ENCODE measurements around the gene C1orf52. TPM values are rescaled to one million over a fixed set of nuclear protein-coding genes. Genes with fewer than 3 reads are reported as not detected.

C1orf52 gene
- total and polyA plus RNA-seq, 2 of the 13 experiments (the other 11 are each of a cell fraction or from before 2014, with no cell fraction given), result 19.4 to 27.4 TPM

DNA sequence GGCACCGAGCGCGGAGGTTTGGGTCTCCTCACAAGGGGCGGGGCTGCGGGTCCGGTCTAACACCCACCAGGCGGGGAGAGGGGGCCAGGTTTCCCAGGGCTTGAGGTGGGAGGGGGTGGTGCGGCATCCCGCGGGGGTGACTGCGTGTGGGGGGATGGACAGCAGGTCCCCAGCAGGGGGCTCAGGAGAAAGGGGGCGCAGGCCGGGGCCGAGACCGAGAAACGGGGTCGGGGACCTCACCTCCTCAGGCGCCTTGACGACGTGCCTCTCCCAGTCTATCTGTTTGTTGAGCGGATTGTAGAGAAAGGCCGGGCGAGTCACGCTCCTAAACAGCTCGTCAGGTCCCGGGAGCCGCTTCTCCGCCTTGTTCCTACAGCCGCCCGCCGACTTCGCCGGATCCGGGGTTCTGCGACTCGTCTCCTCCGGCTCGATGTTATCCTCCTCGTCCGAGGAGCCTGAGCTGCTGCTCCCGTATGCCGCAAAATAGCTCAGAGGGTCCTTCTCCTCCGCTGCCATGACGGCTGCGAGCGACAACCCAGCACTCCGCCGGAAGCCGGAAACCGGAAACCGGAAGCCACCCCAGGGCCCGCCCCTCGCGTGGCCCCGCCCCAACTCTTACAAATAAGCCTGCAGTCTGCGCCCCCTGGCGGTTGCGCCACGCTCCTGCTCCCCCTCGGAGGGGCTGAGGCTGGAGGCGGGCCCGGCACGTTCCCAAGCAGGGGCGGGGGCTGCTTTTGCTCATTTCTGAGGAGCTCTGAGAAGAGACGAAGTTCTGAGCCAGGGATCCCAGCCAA, at the start of gene C1orf52 (continued):
- TF ChIP-seq ZNF615 (CRISPR knock-in tag; IDR thresholded peaks at IDR 0.05; ENCODE audit: borderline replicate concordance) (no peak), TOPORS (CRISPR knock-in tag; IDR thresholded peaks at IDR 0.05) (no peak), ZMYM4 (CRISPR knock-in tag; IDR thresholded peaks at IDR 0.05) (peak; percentile 94), ZNF512 (CRISPR knock-in tag; IDR thresholded peaks at IDR 0.05) (no peak), MEIS1 (CRISPR knock-in tag; IDR thresholded peaks at IDR 0.05; ENCODE audit: borderline replicate concordance) (no peak), MED1 (CRISPR knock-in tag; IDR thresholded peaks at IDR 0.05) (peak; percentile 50), DMAP1 (CRISPR knock-in tag; IDR thresholded peaks at IDR 0.05) (peak; percentile 63; the same call in 1 of the 2 replicates), GTF2F1 (IDR thresholded peaks at IDR 0.05; ENCODE audit: low read length) (no peak), ONECUT2 (CRISPR knock-in tag; IDR thresholded peaks at IDR 0.05) (no peak), ZBTB37 (CRISPR knock-in tag; IDR thresholded peaks at IDR 0.05) (no peak), NCOR1 (IDR thresholded peaks at IDR 0.05; ENCODE audit: borderline replicate concordance, low read length) (no peak), SIN3B (IDR thresholded peaks at IDR 0.05; ENCODE audit: low read length) (no peak; the same call in 1 of the 2 replicates), TIGD3 (CRISPR knock-in tag; IDR thresholded peaks at IDR 0.05; ENCODE audit: borderline replicate concordance) (no peak), RFXANK (CRISPR knock-in tag; IDR thresholded peaks at IDR 0.05) (no peak), KDM5B (CRISPR knock-in tag; IDR thresholded peaks at IDR 0.05; ENCODE audit: borderline replicate concordance) (peak; percentile 80), SSRP1 (CRISPR knock-in tag; IDR thresholded peaks at IDR 0.05) (no peak), KLF13 (CRISPR knock-in tag; IDR thresholded peaks at IDR 0.05) (no peak), MEIS2 (CRISPR knock-in tag; IDR thresholded peaks at IDR 0.05) (no peak)
- TF ChIP-seq, protein P1, sequence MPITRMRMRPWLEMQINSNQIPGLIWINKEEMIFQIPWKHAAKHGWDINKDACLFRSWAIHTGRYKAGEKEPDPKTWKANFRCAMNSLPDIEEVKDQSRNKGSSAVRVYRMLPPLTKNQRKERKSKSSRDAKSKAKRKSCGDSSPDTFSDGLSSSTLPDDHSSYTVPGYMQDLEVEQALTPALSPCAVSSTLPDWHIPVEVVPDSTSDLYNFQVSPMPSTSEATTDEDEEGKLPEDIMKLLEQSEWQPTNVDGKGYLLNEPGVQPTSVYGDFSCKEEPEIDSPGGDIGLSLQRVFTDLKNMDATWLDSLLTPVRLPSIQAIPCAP (CRISPR knock-in tag; IDR thresholded peaks at IDR 0.05; ENCODE audit: low read depth), result no peak
- TF ChIP-seq, protein P2, sequence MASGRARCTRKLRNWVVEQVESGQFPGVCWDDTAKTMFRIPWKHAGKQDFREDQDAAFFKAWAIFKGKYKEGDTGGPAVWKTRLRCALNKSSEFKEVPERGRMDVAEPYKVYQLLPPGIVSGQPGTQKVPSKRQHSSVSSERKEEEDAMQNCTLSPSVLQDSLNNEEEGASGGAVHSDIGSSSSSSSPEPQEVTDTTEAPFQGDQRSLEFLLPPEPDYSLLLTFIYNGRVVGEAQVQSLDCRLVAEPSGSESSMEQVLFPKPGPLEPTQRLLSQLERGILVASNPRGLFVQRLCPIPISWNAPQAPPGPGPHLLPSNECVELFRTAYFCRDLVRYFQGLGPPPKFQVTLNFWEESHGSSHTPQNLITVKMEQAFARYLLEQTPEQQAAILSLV (CRISPR knock-in tag; IDR thresholded peaks at IDR 0.05; ENCODE audit: borderline replicate concordance), result peak; percentile 71; the same call in 1 of the 2 replicates
- TF ChIP-seq, protein P3, sequence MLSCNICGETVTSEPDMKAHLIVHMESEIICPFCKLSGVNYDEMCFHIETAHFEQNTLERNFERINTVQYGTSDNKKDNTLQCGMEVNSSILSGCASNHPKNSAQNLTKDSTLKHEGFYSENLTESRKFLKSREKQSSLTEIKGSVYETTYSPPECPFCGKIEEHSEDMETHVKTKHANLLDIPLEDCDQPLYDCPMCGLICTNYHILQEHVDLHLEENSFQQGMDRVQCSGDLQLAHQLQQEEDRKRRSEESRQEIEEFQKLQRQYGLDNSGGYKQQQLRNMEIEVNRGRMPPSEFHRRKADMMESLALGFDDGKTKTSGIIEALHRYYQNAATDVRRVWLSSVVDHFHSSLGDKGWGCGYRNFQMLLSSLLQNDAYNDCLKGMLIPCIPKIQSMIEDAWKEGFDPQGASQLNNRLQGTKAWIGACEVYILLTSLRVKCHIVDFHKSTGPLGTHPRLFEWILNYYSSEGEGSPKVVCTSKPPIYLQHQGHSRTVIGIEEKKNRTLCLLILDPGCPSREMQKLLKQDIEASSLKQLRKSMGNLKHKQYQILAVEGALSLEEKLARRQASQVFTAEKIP (CRISPR knock-in tag; IDR thresholded peaks at IDR 0.05; ENCODE audit: borderline replicate concordance), result no peak

All from HepG2 (cell line).